Measurements from ENCODE around the gene NBAS. TPM values are rescaled to one million over a fixed set of nuclear protein-coding genes. Genes with fewer than 3 reads are reported as not detected.

The NBAS gene
- total and polyA plus RNA-seq, 2 of the 4 experiments (the other 2 are of a cell fraction): 22.3 to 105 TPM

GRCh38 chr2:15149063-15149462, 412.1 kb downstream of the NBAS start:
- Histone ChIP-seq H2BK15ac (ENCODE audit: low read depth, low read length) (no peak overlapping the region), H2AK9ac (replicated peaks; ENCODE audit: low read depth, low read length, poor library complexity) (no peak overlapping the region), H3K27ac (ENCODE audit: insufficient read depth, low read length) (no peak overlapping the region), H4K5ac (ENCODE audit: low read depth, low read length) (no peak overlapping the region), H3K9me3 (ENCODE audit: control insufficient read depth, insufficient read depth, low read length) (no peaks in the 10 kb centered on the region), H3K27me3 (ENCODE audit: control insufficient read depth, insufficient read depth, low read length) (no peaks in the 10 kb centered on the region), H3K4ac (ENCODE audit: low read depth, low read length) (no peak overlapping the region), H3K36me3 (ENCODE audit: control insufficient read depth, insufficient read depth, low read length) (no peaks in the 10 kb centered on the region), H3K9me1 (ENCODE audit: insufficient read depth, low read length) (peaks cover 2% of the 10 kb centered on the region; the same call in 1 of the 2 replicates), H2BK120ac (ENCODE audit: low read depth, low read length) (no peak overlapping the region), H3K79me1 (ENCODE audit: low read depth in 1 of 2, low read length in 2 of 2) (no peaks in the 10 kb centered on the region), H4K20me1 (ENCODE audit: insufficient read depth, low read length) (no peaks in the 10 kb centered on the region), H3K9ac (ENCODE audit: low read depth, low read length) (no peak overlapping the region), H3K4me2 (ENCODE audit: low read depth, low read length) (no peak overlapping the region), H4K91ac (ENCODE audit: insufficient read depth, low read depth, low read length) (no peak overlapping the region), H2BK5ac (ENCODE audit: low read depth, low read length, poor library complexity, severe bottlenecking) (no peak overlapping the region), H2BK20ac (ENCODE audit: low read depth, low read length) (no peak overlapping the region), H2AFZ (replicated peaks; ENCODE audit: low read length, poor library complexity) (no peak overlapping the region), H4K8ac (ENCODE audit: low read depth in 2 of 2, low read length in 2 of 2) (no peak overlapping the region), H3K18ac (ENCODE audit: low read depth, low read length) (no peak overlapping the region), H3K23ac (ENCODE audit: low read depth, low read length) (no peak overlapping the region), H3K14ac (replicated peaks; ENCODE audit: low read depth, low read length) (no peak overlapping the region), H2AK5ac (ENCODE audit: low read depth, low read length) (no peak overlapping the region), H3K4me1 (ENCODE audit: control insufficient read depth, insufficient read depth, low read length) (no peaks in the 10 kb centered on the region; the same call in 1 of the 2 replicates), H3K56ac (ENCODE audit: extremely low read depth, insufficient read depth, low read length) (no peak overlapping the region), H3K4me3 (ENCODE audit: insufficient read depth, low read depth, low read length) (no peak overlapping the region)
- in situ Hi-C loops (cut with MboI; ENCODE audit: low sequenced_read_pairs) (no loop called here), intact Hi-C loops (cut with micrococcal nuclease) (no loop called here), dilution Hi-C loops (cut with HindIII; ENCODE audit: low sequenced_read_pairs, unreplicated experiment) (no loop called here)
- TF ChIP-seq RCOR1 (IDR thresholded peaks at IDR 0.05; ENCODE audit: insufficient replicate concordance, low read length) (no peak), MXI1 (IDR thresholded peaks at IDR 0.05; ENCODE audit: borderline replicate concordance, low read depth, low read length) (no peak), POLR2A (IDR thresholded peaks at IDR 0.05; ENCODE audit: low read depth, low read length) (no peak), MAZ (IDR thresholded peaks at IDR 0.05; ENCODE audit: borderline replicate concordance, low read depth, low read length) (no peak), NFE2L2 (IDR thresholded peaks at IDR 0.05; ENCODE audit: low read depth, low read length) (no peak), CEBPB (IDR thresholded peaks at IDR 0.05; ENCODE audit: low read depth, low read length) (no peak), USF2 (IDR thresholded peaks at IDR 0.05; ENCODE audit: low read depth, low read length) (no peak), BHLHE40 (IDR thresholded peaks at IDR 0.05; ENCODE audit: low read depth, low read length) (no peak), FOS (IDR thresholded peaks at IDR 0.05; ENCODE audit: low read depth, low read length) (no peak), RAD21 (IDR thresholded peaks at IDR 0.05; ENCODE audit: low read length) (no peak)
- TF ChIP-seq, protein P1, sequence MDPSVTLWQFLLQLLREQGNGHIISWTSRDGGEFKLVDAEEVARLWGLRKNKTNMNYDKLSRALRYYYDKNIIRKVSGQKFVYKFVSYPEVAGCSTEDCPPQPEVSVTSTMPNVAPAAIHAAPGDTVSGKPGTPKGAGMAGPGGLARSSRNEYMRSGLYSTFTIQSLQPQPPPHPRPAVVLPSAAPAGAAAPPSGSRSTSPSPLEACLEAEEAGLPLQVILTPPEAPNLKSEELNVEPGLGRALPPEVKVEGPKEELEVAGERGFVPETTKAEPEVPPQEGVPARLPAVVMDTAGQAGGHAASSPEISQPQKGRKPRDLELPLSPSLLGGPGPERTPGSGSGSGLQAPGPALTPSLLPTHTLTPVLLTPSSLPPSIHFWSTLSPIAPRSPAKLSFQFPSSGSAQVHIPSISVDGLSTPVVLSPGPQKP (IDR thresholded peaks at IDR 0.05; ENCODE audit: borderline replicate concordance, low read depth, low read length): no peak
- TF ChIP-seq, protein P2, sequence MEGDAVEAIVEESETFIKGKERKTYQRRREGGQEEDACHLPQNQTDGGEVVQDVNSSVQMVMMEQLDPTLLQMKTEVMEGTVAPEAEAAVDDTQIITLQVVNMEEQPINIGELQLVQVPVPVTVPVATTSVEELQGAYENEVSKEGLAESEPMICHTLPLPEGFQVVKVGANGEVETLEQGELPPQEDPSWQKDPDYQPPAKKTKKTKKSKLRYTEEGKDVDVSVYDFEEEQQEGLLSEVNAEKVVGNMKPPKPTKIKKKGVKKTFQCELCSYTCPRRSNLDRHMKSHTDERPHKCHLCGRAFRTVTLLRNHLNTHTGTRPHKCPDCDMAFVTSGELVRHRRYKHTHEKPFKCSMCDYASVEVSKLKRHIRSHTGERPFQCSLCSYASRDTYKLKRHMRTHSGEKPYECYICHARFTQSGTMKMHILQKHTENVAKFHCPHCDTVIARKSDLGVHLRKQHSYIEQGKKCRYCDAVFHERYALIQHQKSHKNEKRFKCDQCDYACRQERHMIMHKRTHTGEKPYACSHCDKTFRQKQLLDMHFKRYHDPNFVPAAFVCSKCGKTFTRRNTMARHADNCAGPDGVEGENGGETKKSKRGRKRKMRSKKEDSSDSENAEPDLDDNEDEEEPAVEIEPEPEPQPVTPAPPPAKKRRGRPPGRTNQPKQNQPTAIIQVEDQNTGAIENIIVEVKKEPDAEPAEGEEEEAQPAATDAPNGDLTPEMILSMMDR (conservative IDR thresholded peaks at IDR 0.05; ENCODE audit: low read depth, low read length): no peak
- ATAC-seq (ENCODE audit: low read depth) (no peak), DNase-seq (no peak)
- BruUV-seq (replicated peaks): no TSS peak
- POLR2A ChIA-PET (ENCODE audit: unreplicated experiment): no interaction called here
- WGBS, 2 experiments (ENCODE audit: extremely low coverage in 2 of 2, insufficient read length in 1 of 2): no CpG with 5 or more reads among the region's 2 CpGs
- CTCF ChIA-PET: no interaction called here

All from IMR-90 (cell line).